Upper lobe of left lung (tissue), 6 donors: ENCODE results near the gene DPF3. TPM values are rescaled to one million over a fixed set of nuclear protein-coding genes. Genes with fewer than 3 reads are reported as not detected.

Experiments
- ATAC-seq, 2 donors: fragments of 200-7000 bp; cut with Tn5 transposase; one replicate each; pipeline ENCODE4 v1.9.1; 2022; ENCODE audit warnings: mild to moderate bottlenecking in 2 of 2, moderate library complexity in 2 of 2; ENCODE audit not compliant: low FRiP score in 2 of 2
- DNase-seq, 2 donors: peaks; one replicate each; pipeline ENCODE4 v3.0.0-alpha.2; 2019 to 2020
- H3K27ac ChIP-seq, 4 donors: fragments of 200-600 bp; sonication (generic); one replicate each; pipeline ENCODE4 v1.5.1; 2016 to 2019
- H3K27me3 ChIP-seq, 4 donors: fragments of 200-600 bp; sonication (generic); one replicate each; pipeline ENCODE4 v1.5.1; 2017 to 2019
- H3K36me3 ChIP-seq, 4 donors: fragments of 200-600 bp; sonication (generic); one replicate each; pipeline ENCODE4 v1.5.1; 2016 to 2019
- H3K4me1 ChIP-seq, 4 donors: fragments of 200-600 bp; sonication (generic); one replicate each; pipeline ENCODE4 v1.5.1; 2018 to 2019
- H3K4me3 ChIP-seq, 4 donors: fragments of 200-600 bp; sonication (generic); one replicate each; pipeline ENCODE4 v1.5.1; 2017 to 2019; ENCODE audit warnings: mild to moderate bottlenecking in 2 of 4, moderate library complexity in 1 of 4
- H3K9me3 ChIP-seq, 4 donors: fragments of 200-600 bp; sonication (generic); one replicate each; pipeline ENCODE4 v1.5.1; 2018 to 2019
- CTCF ChIP-seq, 6 experiments: fragments of 450-650 bp in 4 of 6; fragments of 200-600 bp in 2 of 6; sonication (generic) in 2 of 6; IDR thresholded peaks; one replicate each; pipeline ENCODE4 v1.5.1; 2016 to 2019; ENCODE audit warnings: antibody characterized with exemption in 6 of 6
- EP300 ChIP-seq, 4 donors: sonication (generic); formaldehyde crosslinking; IDR thresholded peaks; one replicate each; pipeline ENCODE4 v1.5.1; 2017; ENCODE audit warnings: antibody characterized with exemption in 4 of 4, control low read depth in 2 of 4
- POLR2A ChIP-seq, 4 donors: fragments of 450-650 bp; IDR thresholded peaks; one replicate each; pipeline ENCODE4 v1.5.1; 2016 to 2017; ENCODE audit warnings: antibody characterized with exemption in 4 of 4, mild to moderate bottlenecking in 2 of 4
- POLR2AphosphoS5 ChIP-seq, 2 donors: sonication (generic); formaldehyde crosslinking; IDR thresholded peaks; one replicate each; pipeline ENCODE4 v1.5.1; 2017; ENCODE audit warnings: antibody characterized with exemption in 2 of 2
- WGBS, 2 donors: methylation state at CpG; one replicate each; pipeline ENCODE4 v1.1.5; 2017 to 2018; 5-methylcytosine and 5-hydroxymethylcytosine counted together
- total RNA-seq, 6 donors: library from RNA; depleted of rRNA in 4 of 6; stranded (reverse); fragments of >200 nt in 4 of 6; gene quantifications; one replicate each; pipeline versions ENCODE4 v1.1.0 to v1.2.1, GENCODE V29; 2016 to 2021
- donor health status: DM: no; HTN: no; CAD: no; lungs with moderate emphysema.
- donor health status: DM: no; HTN: yes; CAD: no; lungs with severe emphysema.

The DPF3 gene
- total RNA-seq, 6 donors from 2014 or later = 0.30 to 1.3 (median 1.0) TPM

GRCh38 chr14:72782817-72783216 is 111.1 kb downstream of the DPF3 start:
- no peak for ATAC-seq
- WGBS, 2 donors = 97 to 98% methylated on average over 2 of the region's 2 CpGs

GRCh38 chr14:72781561-72782508 is 112.1 kb downstream of the DPF3 start:
- H3K36me3 ChIP-seq = no peaks in the 10 kb centered on the region
- no peak overlapping the region for H3K4me3 ChIP-seq
- H3K4me1 ChIP-seq = no peaks in the 10 kb centered on the region
- TF ChIP-seq EP300 (IDR thresholded peaks at IDR 0.05) (no peak), POLR2A (IDR thresholded peaks at IDR 0.05) (no peak), CTCF (IDR thresholded peaks at IDR 0.05) (no peak), POLR2AphosphoS5 (IDR thresholded peaks at IDR 0.05) (no peak)
- DNase-seq = no peak
- H3K27me3 ChIP-seq = no peaks in the 10 kb centered on the region
- H3K9me3 ChIP-seq = peaks cover 0 to 6% (median 0%) of the 10 kb centered on the region in 4 donors
- ATAC-seq = no peak
- H3K27ac ChIP-seq = no peak overlapping the region
- 68 to 73% methylated on average over 15 of the region's 15 CpGs for WGBS, 2 donors

More at GRCh38 chr14:72782817-72783216, 111.1 kb downstream of the DPF3 start:
- Histone ChIP-seq H3K27me3 (no peaks in the 10 kb centered on the region), H3K4me1 (no peaks in the 10 kb centered on the region), H3K36me3 (no peaks in the 10 kb centered on the region), H3K4me3 (no peak overlapping the region), H3K27ac (no peak overlapping the region), H3K9me3 (peaks cover 0 to 3% (median 0%) of the 10 kb centered on the region in 4 donors)
- no peak for DNase-seq
- TF ChIP-seq CTCF (IDR thresholded peaks at IDR 0.05) (no peak), POLR2AphosphoS5 (IDR thresholded peaks at IDR 0.05) (no peak)

GRCh38 chr14:72780751-72781150 is 113.2 kb downstream of the DPF3 start:
- Histone ChIP-seq H3K27me3 (no peaks in the 10 kb centered on the region), H3K9me3 (peaks cover 0 to 6% (median 0%) of the 10 kb centered on the region in 4 donors), H3K4me1 (no peaks in the 10 kb centered on the region), H3K27ac (no peak overlapping the region), H3K4me3 (no peak overlapping the region), H3K36me3 (no peaks in the 10 kb centered on the region)
- no peak for ATAC-seq
- 59 to 68% methylated on average over 2 of the region's 2 CpGs for whole genome bisulfite sequencing, 2 donors
- TF ChIP-seq EP300 (IDR thresholded peaks at IDR 0.05) (no peak), CTCF (IDR thresholded peaks at IDR 0.05) (no peak), POLR2A (IDR thresholded peaks at IDR 0.05) (no peak), POLR2AphosphoS5 (IDR thresholded peaks at IDR 0.05) (no peak)
- DNase-seq = no peak

- H3K4me3 ChIP-seq = no peak overlapping the region
- WGBS, 2 donors = 79 to 89% methylated on average over 2 of the region's 2 CpGs
- ATAC-seq (no peak), DNase-seq (no peak)
- no peak overlapping the region for H3K27ac ChIP-seq
- no peaks in the 10 kb centered on the region for H3K27me3 ChIP-seq
- no peak for TF ChIP-seq POLR2AphosphoS5 (IDR thresholded peaks at IDR 0.05)
- TF ChIP-seq CTCF (IDR thresholded peaks at IDR 0.05) = no peak
- no peak for TF ChIP-seq EP300 (IDR thresholded peaks at IDR 0.05)
- no peak for TF ChIP-seq POLR2A (IDR thresholded peaks at IDR 0.05)
- H3K36me3 ChIP-seq = no peaks in the 10 kb centered on the region
- peaks cover 0 to 6% (median 0%) of the 10 kb centered on the region in 4 donors for H3K9me3 ChIP-seq
- no peaks in the 10 kb centered on the region for H3K4me1 ChIP-seq
Observed at GRCh38 chr14:72779679-72780078, 114.2 kb downstream of the DPF3 start.
